SJSA1 (cell line): Measurements from ENCODE around the gene CGA. TPM values are rescaled to one million over a fixed set of nuclear protein-coding genes. Genes with fewer than 3 reads are reported as not detected.
"Not testable (repeated sequence)": the region's sequence is repeated elsewhere in the genome, so short reads cannot be mapped to it uniquely, and the experiment has no call there.

Experiments
- DNase-seq, 2 experiments: peaks; one replicate each; pipeline ENCODE4 v3.0.0-alpha.2; 2015 to 2020; ENCODE audit warnings: low spot score in 2 of 2, low read depth in 1 of 2
- H3K27ac ChIP-seq: fragments of 250-450 bp; sonication (Bioruptor Pico); 2 replicates; pipeline ENCODE4 v1.5.1; 2020; ENCODE audit warnings: mild to moderate bottlenecking, moderate library complexity
- H3K27me3 ChIP-seq: fragments of 250-450 bp; sonication (Bioruptor Pico); replicated peaks from 2 replicates; pipeline ENCODE4 v1.5.1; 2020; ENCODE audit warnings: mild to moderate bottlenecking, moderate library complexity
- H3K36me3 ChIP-seq: fragments of 250-450 bp; sonication (Bioruptor Pico); 2 replicates; pipeline ENCODE4 v1.5.1; 2020; ENCODE audit warnings: mild to moderate bottlenecking
- H3K4me1 ChIP-seq: fragments of 250-450 bp; sonication (Bioruptor Pico); replicated peaks from 2 replicates; pipeline ENCODE4 v1.6.1; 2021; ENCODE audit warnings: mild to moderate bottlenecking
- H3K4me3 ChIP-seq: fragments of 250-450 bp; sonication (Bioruptor Pico); 2 replicates; pipeline ENCODE4 v1.5.1; 2020; ENCODE audit warnings: mild to moderate bottlenecking
- H3K9me3 ChIP-seq: fragments of 250-450 bp; sonication (Bioruptor Pico); replicated peaks from 2 replicates; pipeline ENCODE4 v1.5.1; 2020; ENCODE audit warnings: mild to moderate bottlenecking
- total RNA-seq: library from RNA; depleted of rRNA; stranded (reverse); fragments of >200 nt; shearing (Covaris generic); gene quantifications from 2 replicates; pipeline ENCODE4 v1.2.3, GENCODE V29; 2014; rRNA removed

The CGA gene
- total RNA-seq, result not detected in 2 replicates

- Histone ChIP-seq H3K27ac (no peak within 1 kb of the TSS), H3K4me1 (no peaks in the 10 kb centered on the region), H3K36me3 (no peaks in the 10 kb centered on the region), H3K9me3 (no peaks in the 10 kb centered on the region), H3K27me3 (peaks cover 7% of the 10 kb centered on the region; the same call in 1 of the 2 replicates), H3K4me3 (no peak within 1 kb of the TSS)
- no peak for DNase-seq
These were observed at the start of gene CGA for GRCh38 chr6:87095087-87095509. TSS of gene CGA (minus strand) at chr6:87095106. CDS start at chr6:87088200, 6,906 bp downstream.

GRCh38 chr6:87139927-87140326, 45.0 kb upstream of the CGA start:
- H3K4me3 ChIP-seq, DNase-seq, H3K27ac ChIP-seq, H3K9me3 ChIP-seq, H3K4me1 ChIP-seq, H3K27me3 ChIP-seq, H3K36me3 ChIP-seq: not testable (repeated sequence)

- peak in 1 of 2 experiments; percentile 29 for DNase-seq
- no peak overlapping the region for H3K27ac ChIP-seq
- H3K4me1 ChIP-seq, result no peaks in the 10 kb centered on the region
- 0 out of 2 replicates have a peak, but pooled peaks cover 7% of the 10 kb centered on the region for H3K27me3 ChIP-seq
- H3K36me3 ChIP-seq, result no peaks in the 10 kb centered on the region
- no peaks in the 10 kb centered on the region for H3K9me3 ChIP-seq
- H3K4me3 ChIP-seq, result no peak overlapping the region
These were observed 44.3 kb upstream of the CGA start for GRCh38 chr6:87139236-87139635.

GRCh38 chr6:87136963-87137362, 42.1 kb upstream of the CGA start:
- H3K36me3 ChIP-seq, result no peaks in the 10 kb centered on the region
- no peak overlapping the region for H3K4me3 ChIP-seq
- H3K27ac ChIP-seq, result no peak overlapping the region
- DNase-seq, result no peak
- H3K27me3 ChIP-seq, result 0 out of 2 replicates have a peak, but pooled peaks cover 4% of the 10 kb centered on the region
- no peaks in the 10 kb centered on the region for H3K9me3 ChIP-seq
- no peaks in the 10 kb centered on the region for H3K4me1 ChIP-seq

GRCh38 chr6:87127737-87128136, 32.8 kb upstream of the CGA start:
- no peak overlapping the region for H3K4me3 ChIP-seq
- 0 out of 2 replicates have a peak, but pooled peaks cover 4% of the 10 kb centered on the region for H3K27me3 ChIP-seq
- no peaks in the 10 kb centered on the region for H3K4me1 ChIP-seq
- no peak for DNase-seq
- no peaks in the 10 kb centered on the region for H3K36me3 ChIP-seq
- no peaks in the 10 kb centered on the region; the same call in 1 of the 2 replicates for H3K9me3 ChIP-seq
- H3K27ac ChIP-seq, result no peak overlapping the region

- DNase-seq, result no peak
- 0 out of 2 replicates have a peak, but pooled peaks cover 4% of the 10 kb centered on the region for H3K27me3 ChIP-seq
- H3K9me3 ChIP-seq, result no peaks in the 10 kb centered on the region; the same call in 1 of the 2 replicates
- no peak overlapping the region for H3K27ac ChIP-seq
- no peaks in the 10 kb centered on the region for H3K36me3 ChIP-seq
- no peak overlapping the region for H3K4me3 ChIP-seq
- H3K4me1 ChIP-seq, result no peaks in the 10 kb centered on the region
These were observed 31.6 kb upstream of the CGA start for GRCh38 chr6:87126501-87126900.

- no peaks in the 10 kb centered on the region for H3K9me3 ChIP-seq
These were observed 29.2 kb upstream of the CGA start for GRCh38 chr6:87124074-87124473.

GRCh38 chr6:87122477-87122876, 27.6 kb upstream of the CGA start:
- H3K27ac ChIP-seq, result no peak overlapping the region
- H3K27me3 ChIP-seq, result 0 out of 2 replicates have a peak, but pooled peaks cover 4% of the 10 kb centered on the region
- no peak overlapping the region for H3K4me3 ChIP-seq
- no peak for DNase-seq
- H3K4me1 ChIP-seq, result no peaks in the 10 kb centered on the region
- no peaks in the 10 kb centered on the region for H3K9me3 ChIP-seq
- H3K36me3 ChIP-seq, result no peaks in the 10 kb centered on the region

More at GRCh38 chr6:87124074-87124473, 29.2 kb upstream of the CGA start:
- no peak for DNase-seq
- H3K27ac ChIP-seq, result no peak overlapping the region
- no peaks in the 10 kb centered on the region for H3K4me1 ChIP-seq
- 0 out of 2 replicates have a peak, but pooled peaks cover 4% of the 10 kb centered on the region for H3K27me3 ChIP-seq
- no peaks in the 10 kb centered on the region for H3K36me3 ChIP-seq
- no peak overlapping the region for H3K4me3 ChIP-seq

GRCh38 chr6:87118054-87118453, 23.1 kb upstream of the CGA start:
- no peak for DNase-seq

GRCh38 chr6:87116922-87117321, 22.0 kb upstream of the CGA start:
- Histone ChIP-seq H3K4me1 (no peaks in the 10 kb centered on the region), H3K27ac (no peak overlapping the region), H3K36me3 (no peaks in the 10 kb centered on the region), H3K9me3 (no peaks in the 10 kb centered on the region), H3K4me3 (no peak overlapping the region), H3K27me3 (peaks cover 7% of the 10 kb centered on the region; the same call in 1 of the 2 replicates)
- DNase-seq, result no peak

More at GRCh38 chr6:87118054-87118453, 23.1 kb upstream of the CGA start:
- no peak overlapping the region for H3K27ac ChIP-seq
- no peaks in the 10 kb centered on the region for H3K36me3 ChIP-seq
- H3K9me3 ChIP-seq, result no peaks in the 10 kb centered on the region
- H3K4me3 ChIP-seq, result no peak overlapping the region
- no peaks in the 10 kb centered on the region for H3K4me1 ChIP-seq
- H3K27me3 ChIP-seq, result peaks cover 7% of the 10 kb centered on the region; the same call in 1 of the 2 replicates

- no peak for DNase-seq
- no peak overlapping the region for H3K4me3 ChIP-seq
- H3K9me3 ChIP-seq, result no peaks in the 10 kb centered on the region
- no peaks in the 10 kb centered on the region for H3K4me1 ChIP-seq
- no peak overlapping the region for H3K27ac ChIP-seq
- no peaks in the 10 kb centered on the region for H3K36me3 ChIP-seq
- H3K27me3 ChIP-seq, result peaks cover 7% of the 10 kb centered on the region; the same call in 1 of the 2 replicates
These were observed 20.7 kb upstream of the CGA start for GRCh38 chr6:87115402-87116135.

GRCh38 chr6:87110636-87111035, 15.7 kb upstream of the CGA start:
- Histone ChIP-seq H3K4me1 (no peaks in the 10 kb centered on the region), H3K27me3 (peaks cover 7% of the 10 kb centered on the region; the same call in 1 of the 2 replicates), H3K9me3 (no peaks in the 10 kb centered on the region), H3K4me3 (no peak overlapping the region), H3K36me3 (no peaks in the 10 kb centered on the region), H3K27ac (no peak overlapping the region)
- DNase-seq, result no peak

GRCh38 chr6:87105823-87106222, 10.9 kb upstream of the CGA start:
- no peaks in the 10 kb centered on the region for H3K27me3 ChIP-seq
- no peaks in the 10 kb centered on the region for H3K36me3 ChIP-seq
- H3K9me3 ChIP-seq, result no peaks in the 10 kb centered on the region
- DNase-seq, result no peak
- no peaks in the 10 kb centered on the region for H3K4me1 ChIP-seq
- H3K27ac ChIP-seq, result no peak overlapping the region
- no peak overlapping the region for H3K4me3 ChIP-seq

GRCh38 chr6:87104667-87105066, 9.8 kb upstream of the CGA start:
- H3K9me3 ChIP-seq, result no peaks in the 10 kb centered on the region
- H3K4me1 ChIP-seq, result no peaks in the 10 kb centered on the region
- H3K27ac ChIP-seq, result no peak overlapping the region
- no peak overlapping the region for H3K4me3 ChIP-seq
- no peak for DNase-seq
- 0 out of 2 replicates have a peak, but pooled peaks cover 2% of the 10 kb centered on the region for H3K27me3 ChIP-seq
- H3K36me3 ChIP-seq, result no peaks in the 10 kb centered on the region
